Testis (tissue), 3 donors: ENCODE data around the gene ARHGAP27. TPM values are rescaled to one million over a fixed set of nuclear protein-coding genes. Genes with fewer than 3 reads are reported as not detected.

Experiments
- DNase-seq: peaks from one replicate; pipeline ENCODE4 v3.0.0-alpha.2; 2019
- H3K27ac ChIP-seq, 2 donors: fragments of 200-600 bp; sonication (generic); one replicate each; pipeline ENCODE4 v1.5.1; 2019
- H3K27me3 ChIP-seq: fragments of 200-600 bp; sonication (generic); one replicate; pipeline ENCODE4 v1.5.1; 2019
- H3K36me3 ChIP-seq: fragments of 200-600 bp; sonication (generic); one replicate; pipeline ENCODE4 v1.5.1; 2017; ENCODE audit warnings: low read depth; ENCODE audit errors: missing control alignments
- H3K4me1 ChIP-seq: fragments of 200-600 bp; sonication (generic); one replicate; pipeline ENCODE4 v1.5.1; 2019
- H3K4me3 ChIP-seq, 2 donors: fragments of 200-600 bp; sonication (generic); one replicate each; pipeline ENCODE4 v1.5.1; 2017 to 2019
- H3K9me3 ChIP-seq: fragments of 200-600 bp; sonication (generic); one replicate; pipeline ENCODE4 v1.5.1; 2017
- POLR2A ChIP-seq: fragments of 450-650 bp; IDR thresholded peaks from one replicate; pipeline ENCODE4 v1.6.1; 2017; ENCODE audit warnings: antibody characterized with exemption, mild to moderate bottlenecking, moderate library complexity
- WGBS, 2 donors: methylation state at CpG; one replicate each; pipeline ENCODE4 v1.1.5; 2018; 5-methylcytosine and 5-hydroxymethylcytosine counted together
- intact Hi-C: fragments of 100-400 bp; cut with DNase I; formaldehyde crosslinking; loops from one replicate; pipeline ENCODE4 v1.15.1; 2023; ENCODE audit warnings: low total_unique reads
- polyA plus RNA-seq: library from polyadenylated mRNA; stranded (reverse); fragments of 350-450 nt; fragmentation: Illumina TruSeq; extraction: RNeasy Lipid Tissue Mini Kit (QIAGEN cat#74804); gene quantifications from one replicate; pipeline ENCODE4 v1.2.3, GENCODE V29; 2014; ENCODE audit warnings: low read depth, low replicate concordance; ENCODE audit not compliant: insufficient read depth
- total RNA-seq, 2 donors: library from RNA; depleted of rRNA; stranded (reverse); fragments of >200 nt; gene quantifications; one replicate each; pipeline ENCODE4 v1.2.3, GENCODE V29; 2016
- TF ChIP-seq, protein P1 (sequence below), 3 experiments: fragments of 450-650 bp in 2 of 3; fragments of 200-600 bp in 1 of 3; sonication (generic) in 1 of 3; IDR thresholded peaks; one replicate each; pipeline ENCODE4 v1.5.1; 2016 to 2019; ENCODE audit warnings: antibody characterized with exemption in 3 of 3, mild to moderate bottlenecking in 2 of 3, moderate library complexity in 1 of 3

The ARHGAP27 gene
- total and polyA plus RNA-seq, 3 donors from 2014 or later: 17.7 to 22.8 (median 21.4) TPM

DNA sequence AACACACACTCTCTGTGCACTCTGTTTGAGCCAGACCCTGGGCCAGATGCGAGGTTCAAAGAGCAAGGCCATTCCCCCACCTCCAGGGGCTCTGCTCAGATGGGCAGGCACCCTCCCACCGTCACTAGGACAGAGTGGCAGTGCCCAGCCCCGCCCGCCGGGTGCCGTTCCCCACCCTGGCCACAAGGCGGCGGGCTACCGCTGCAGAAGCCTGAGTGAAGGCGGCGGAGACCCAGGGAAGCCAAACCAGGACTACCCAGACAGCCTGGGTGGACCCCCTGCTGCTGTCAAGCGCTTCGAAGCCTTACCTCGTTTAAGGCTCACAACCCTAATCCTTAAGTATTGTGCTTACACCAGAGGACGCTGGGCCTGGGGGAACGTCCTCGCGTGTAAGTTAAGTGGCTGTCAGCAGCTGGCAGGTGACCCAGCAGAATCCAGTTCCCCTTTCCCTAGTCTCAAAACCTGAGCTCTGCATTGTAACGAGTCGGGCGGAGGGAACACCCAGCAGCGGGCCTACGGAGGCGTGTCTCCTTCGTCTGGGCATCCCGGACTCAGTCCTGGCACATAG is 4.5 kb downstream of the ARHGAP27 start:
- Histone ChIP-seq H3K27me3 (no peaks in the 10 kb centered on the region), H3K36me3 (no peaks in the 10 kb centered on the region), H3K4me1 (peaks cover 23% of the 10 kb centered on the region), H3K27ac (no peak overlapping the region), H3K4me3 (no peak overlapping the region), H3K9me3 (no peaks in the 10 kb centered on the region)
- intact Hi-C loops: no loop called here
- 3 to 12% methylated on average over 20 to 22 of the region's 26 CpGs for WGBS, 2 donors
- peak; percentile 78 for DNase-seq
- no peak for TF ChIP-seq POLR2A
- TF ChIP-seq, protein P1, sequence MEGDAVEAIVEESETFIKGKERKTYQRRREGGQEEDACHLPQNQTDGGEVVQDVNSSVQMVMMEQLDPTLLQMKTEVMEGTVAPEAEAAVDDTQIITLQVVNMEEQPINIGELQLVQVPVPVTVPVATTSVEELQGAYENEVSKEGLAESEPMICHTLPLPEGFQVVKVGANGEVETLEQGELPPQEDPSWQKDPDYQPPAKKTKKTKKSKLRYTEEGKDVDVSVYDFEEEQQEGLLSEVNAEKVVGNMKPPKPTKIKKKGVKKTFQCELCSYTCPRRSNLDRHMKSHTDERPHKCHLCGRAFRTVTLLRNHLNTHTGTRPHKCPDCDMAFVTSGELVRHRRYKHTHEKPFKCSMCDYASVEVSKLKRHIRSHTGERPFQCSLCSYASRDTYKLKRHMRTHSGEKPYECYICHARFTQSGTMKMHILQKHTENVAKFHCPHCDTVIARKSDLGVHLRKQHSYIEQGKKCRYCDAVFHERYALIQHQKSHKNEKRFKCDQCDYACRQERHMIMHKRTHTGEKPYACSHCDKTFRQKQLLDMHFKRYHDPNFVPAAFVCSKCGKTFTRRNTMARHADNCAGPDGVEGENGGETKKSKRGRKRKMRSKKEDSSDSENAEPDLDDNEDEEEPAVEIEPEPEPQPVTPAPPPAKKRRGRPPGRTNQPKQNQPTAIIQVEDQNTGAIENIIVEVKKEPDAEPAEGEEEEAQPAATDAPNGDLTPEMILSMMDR (IDR thresholded peaks at IDR 0.05): peak; percentile 93 to 100 (median 95)

DNA sequence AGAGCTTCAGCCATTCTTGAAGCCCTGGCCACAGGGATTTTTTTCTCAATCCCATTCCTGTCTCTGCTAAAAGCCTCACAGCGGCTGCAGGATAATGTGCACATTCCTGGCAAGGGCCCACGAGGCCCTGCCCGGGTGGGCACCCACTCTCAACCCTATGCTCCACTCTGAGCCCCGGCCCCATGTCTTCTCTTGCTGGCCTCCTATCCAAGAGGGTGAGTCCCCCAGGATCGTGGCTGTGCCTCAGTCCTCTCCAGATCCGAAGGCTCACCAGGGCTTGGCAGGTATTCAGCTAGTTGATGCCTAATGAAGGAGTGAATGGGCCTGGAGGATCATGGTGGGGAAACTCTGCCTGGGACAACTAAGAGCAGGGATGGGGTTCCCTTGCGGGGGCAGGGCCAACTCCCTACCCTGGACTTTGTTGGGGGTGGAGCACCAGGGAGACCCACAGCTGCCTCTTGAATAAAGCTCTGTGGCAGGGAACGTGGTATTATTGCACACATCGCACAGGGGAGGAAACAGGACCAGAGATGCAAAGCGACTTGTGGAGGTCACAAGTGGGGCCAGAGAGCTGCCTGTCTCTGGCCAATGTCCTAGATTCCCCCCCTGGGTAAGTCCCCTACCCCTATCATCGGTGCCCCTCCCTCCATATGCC is 5.4 kb downstream of the ARHGAP27 start:
- Histone ChIP-seq H3K4me1 (peaks cover 18% of the 10 kb centered on the region), H3K4me3 (no peak overlapping the region), H3K27me3 (no peaks in the 10 kb centered on the region), H3K9me3 (no peaks in the 10 kb centered on the region), H3K36me3 (no peaks in the 10 kb centered on the region), H3K27ac (no peak overlapping the region)
- WGBS, 2 donors: 86% methylated on average over 10 to 11 of the region's 11 CpGs
- no peak for DNase-seq
- TF ChIP-seq, protein P1 (IDR thresholded peaks at IDR 0.05): no peak
- TF ChIP-seq POLR2A: no peak
- intact Hi-C loops: no loop called here

DNA sequence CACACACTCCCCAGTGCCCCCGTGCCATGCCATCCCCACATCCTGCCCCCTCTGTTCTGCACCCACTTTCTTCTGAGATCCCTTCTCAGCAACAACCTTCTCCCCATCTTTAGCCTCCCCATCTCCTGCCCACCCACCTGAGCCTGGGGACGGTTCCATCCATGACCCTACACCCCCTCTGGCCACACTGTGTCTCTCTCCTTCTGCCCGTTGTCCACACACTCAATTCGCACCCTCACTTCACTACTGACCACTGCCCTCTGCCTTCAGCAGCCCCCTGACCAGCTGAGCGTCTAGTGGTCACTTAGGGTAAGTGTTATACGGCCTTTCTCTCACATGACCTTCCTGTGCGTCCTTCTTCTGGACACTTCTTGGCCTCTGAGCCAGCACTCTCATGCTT is 6.1 kb downstream of the ARHGAP27 start:
- Histone ChIP-seq H3K4me3 (no peak overlapping the region), H3K4me1 (peaks cover 18% of the 10 kb centered on the region), H3K36me3 (no peaks in the 10 kb centered on the region), H3K9me3 (no peaks in the 10 kb centered on the region), H3K27me3 (no peaks in the 10 kb centered on the region), H3K27ac (no peak overlapping the region)
- WGBS, 2 donors: 80 to 85% methylated on average over 7 of the region's 7 CpGs
- TF ChIP-seq, protein P1 (IDR thresholded peaks at IDR 0.05): no peak
- TF ChIP-seq POLR2A: no peak
- DNase-seq: no peak
- intact Hi-C loops: no loop called here

DNA sequence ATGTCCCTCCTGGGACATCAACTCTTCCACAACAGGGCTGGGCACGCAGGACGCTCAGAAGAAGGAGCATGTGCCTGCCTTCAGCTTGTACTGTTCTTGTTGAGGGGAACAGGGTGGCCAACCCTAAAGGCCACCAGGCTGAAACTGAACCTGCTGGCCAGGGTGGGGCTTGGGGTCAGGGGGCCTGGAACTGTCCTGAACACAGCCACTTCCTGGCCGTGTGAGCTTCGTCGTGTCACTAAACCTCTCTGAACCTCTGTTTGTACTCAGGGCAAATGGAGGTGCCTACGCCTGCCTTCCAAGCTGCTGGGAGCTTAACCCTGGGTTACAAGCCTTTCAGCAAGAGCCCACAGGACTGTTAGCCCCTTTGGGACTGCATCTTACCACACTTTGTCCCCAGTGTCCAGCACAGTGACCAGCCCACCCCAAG is 6.7 kb downstream of the ARHGAP27 start:
- 77 to 78% methylated on average over 6 of the region's 6 CpGs for WGBS, 2 donors
- Histone ChIP-seq H3K4me1 (peaks cover 13% of the 10 kb centered on the region), H3K36me3 (no peaks in the 10 kb centered on the region), H3K27ac (no peak overlapping the region), H3K9me3 (no peaks in the 10 kb centered on the region), H3K4me3 (no peak overlapping the region), H3K27me3 (no peaks in the 10 kb centered on the region)
- TF ChIP-seq, protein P1 (IDR thresholded peaks at IDR 0.05): no peak
- TF ChIP-seq POLR2A: no peak
- DNase-seq: no peak
- intact Hi-C loops: no loop called here
